ENCODE measurements around the gene XXYLT1. TPM values are rescaled to one million over a fixed set of nuclear protein-coding genes. Genes with fewer than 3 reads are reported as not detected.

XXYLT1 gene
- total and polyA plus RNA-seq, 2 of the 8 experiments (the other 6 are each of a cell fraction or from before 2014, with no cell fraction given) = 18.9 to 23.8 TPM

GRCh38 chr3:195096053-195096452 is 174.9 kb downstream of the XXYLT1 start:
- POLR2A ChIA-PET (ENCODE audit: partially characterized antibody) = interaction anchor here (0.6 to 0.7 kb wide), 2 partner anchors 14 to 830 kb away, joined by 3 read pairs; no protein-coding TSS in a partner anchor
- FAIRE-seq = no peak
- CTCF ChIA-PET (ENCODE audit: partially characterized antibody) = interaction anchor here (1.0 to 5.2 kb wide), 6 partner anchors 8 to 165 kb away, joined by 3 to 21 read pairs (median 4); no protein-coding TSS in a partner anchor

More at GRCh38 chr3:195096053-195096452, 174.9 kb downstream of the XXYLT1 start:
- Histone ChIP-seq H3K4ac (replicated peaks; ENCODE audit: insufficient read length, low read depth, low read length) (no peak overlapping the region), H3K14ac (ENCODE audit: insufficient read length) (no peak overlapping the region), H2BK20ac (ENCODE audit: low read length) (no peak overlapping the region), H3K23me2 (ENCODE audit: low read depth, low read length) (no peaks in the 10 kb centered on the region), H4K91ac (replicated peaks; ENCODE audit: insufficient read length, low read length) (peak overlapping the region; percentile 80), H2AFZ (ENCODE audit: low read length) (no peak overlapping the region), H3K27me3 (replicated peaks in 1 of 4; ENCODE audit: control insufficient read depth in 3 of 4, extremely low read depth in 1 of 4, insufficient read depth in 3 of 4, low read length in 3 of 4) (no peaks in the 10 kb centered on the region), H2BK12ac (ENCODE audit: low read depth, low read length) (no peak overlapping the region), H2AK5ac (ENCODE audit: low read depth, low read length) (0 out of 2 replicates have a peak overlapping the region, but pooled peaks have one; percentile 45), H3K36me3 (ENCODE audit: control insufficient read depth in 2 of 4, insufficient read depth in 4 of 4, low read length in 3 of 4) (no peaks in the 10 kb centered on the region), H3K9ac (replicated peaks in 1 of 4; ENCODE audit: extremely low read depth in 1 of 4, low read depth in 3 of 4, low read length in 3 of 4) (peak overlapping the region in 1 of 4 experiments; percentile 48; a peak in 1 of 7 replicates), H4K8ac (ENCODE audit: extremely low read depth, insufficient read depth, low read length) (no peak overlapping the region), H4K5ac (ENCODE audit: insufficient read length, low read depth, low read length) (no peak overlapping the region), H3K18ac (ENCODE audit: extremely low read depth, low read length) (no peak overlapping the region), H3K23ac (ENCODE audit: insufficient read length) (no peak overlapping the region), H3K4me3 (ENCODE audit: extremely low read depth in 1 of 4, insufficient read depth in 2 of 4, low read depth in 3 of 4, low read length in 4 of 4) (no peak overlapping the region), H3K4me1 (replicated peaks in 1 of 4; ENCODE audit: control insufficient read depth in 3 of 4, insufficient read depth in 4 of 4, low read length in 3 of 4) (no peaks in the 10 kb centered on the region; a peak in 3 of 7 replicates), H4K20me1 (replicated peaks in 1 of 2; ENCODE audit: control insufficient read depth in 1 of 2, insufficient read depth in 2 of 2, low read length in 2 of 2) (peaks cover 0 to 4% of the 10 kb centered on the region in 2 experiments), H3K4me2 (ENCODE audit: insufficient read depth in 1 of 2, low read depth in 2 of 2, low read length in 2 of 2) (no peak overlapping the region), H2BK5ac (ENCODE audit: low read depth, low read length) (0 out of 2 replicates have a peak overlapping the region, but pooled peaks have one; percentile 46), H2BK15ac (ENCODE audit: low read length) (0 out of 2 replicates have a peak overlapping the region, but pooled peaks have one; percentile 7), H3K79me2 (ENCODE audit: control insufficient read depth in 1 of 2, insufficient read depth in 2 of 2, low read length in 2 of 2) (peaks cover 0 to 8% of the 10 kb centered on the region in 2 experiments; a peak in 2 of 4 replicates), H3K9me3 (ENCODE audit: insufficient read depth in 2 of 2, low read depth in 1 of 2, low read length in 1 of 2) (peaks cover 0 to 2% of the 10 kb centered on the region in 2 experiments; a peak in 1 of 4 replicates), H3K79me1 (ENCODE audit: low read depth, low read length) (peaks cover 3% of the 10 kb centered on the region; the same call in 1 of the 2 replicates), H3K27ac (ENCODE audit: low read depth, low read length) (no peak overlapping the region), H2BK120ac (replicated peaks; ENCODE audit: low read depth, low read length) (no peak overlapping the region), H3K56ac (replicated peaks; ENCODE audit: insufficient read length, low read depth, low read length) (no peak overlapping the region)
- 94% methylated on average over 11 of the region's 11 CpGs; no CpG with 5 or more reads in 1 of the 2 experiments for WGBS, 2 experiments (ENCODE audit: extremely low coverage in 1 of 2, insufficient coverage in 1 of 2, insufficient read length in 1 of 2, insufficient replicate concordance in 2 of 2, low coverage in 1 of 2, low lambda C conversion rate in 2 of 2, missing lambda C conversion rate in 1 of 2)
- DNase-seq (ENCODE audit: low read depth in 1 of 2, low spot score in 2 of 2) = no peak
